ENCODE results near the gene NKD1.

NKD1 gene

GRCh38 chr16:50616386-50616785, 68.2 kb downstream of the NKD1 start:
- no peak for DNase-seq

- DNase-seq = no peak
Observed at GRCh38 chr16:50616883-50617645, 68.9 kb downstream of the NKD1 start.

GRCh38 chr16:50617646-50618184, 69.5 kb downstream of the NKD1 start:
- DNase-seq = no peak

GRCh38 chr16:50618238-50618918, 70.2 kb downstream of the NKD1 start:
- no peak for DNase-seq

- no peak for DNase-seq
Observed at GRCh38 chr16:50619702-50620491, 71.7 kb downstream of the NKD1 start.

GRCh38 chr16:50620646-50621451, 72.7 kb downstream of the NKD1 start:
- no peak for DNase-seq

GRCh38 chr16:50621452-50621792, 73.2 kb downstream of the NKD1 start:
- DNase-seq = no peak

- DNase-seq = no peak
Observed at GRCh38 chr16:50622029-50622428, 73.8 kb downstream of the NKD1 start.

- no peak for DNase-seq
Observed at GRCh38 chr16:50622643-50623369, 74.6 kb downstream of the NKD1 start.

- DNase-seq = no peak
Observed at GRCh38 chr16:50624449-50624970, 76.3 kb downstream of the NKD1 start.

- DNase-seq = no peak
Observed at GRCh38 chr16:50625374-50625773, 77.2 kb downstream of the NKD1 start.

GRCh38 chr16:50626868-50627267, 78.7 kb downstream of the NKD1 start:
- no peak for DNase-seq

- peak; percentile 5 for DNase-seq
Observed at GRCh38 chr16:50627419-50627818, 79.2 kb downstream of the NKD1 start.

GRCh38 chr16:50628156-50628802, 80.1 kb downstream of the NKD1 start:
- DNase-seq = no peak

GRCh38 chr16:50629334-50629733, 81.1 kb downstream of the NKD1 start:
- no peak for DNase-seq

GRCh38 chr16:50630394-50631020, 82.3 kb downstream of the NKD1 start:
- DNase-seq = no peak

GRCh38 chr16:50631249-50631984, 83.2 kb downstream of the NKD1 start:
- no peak for DNase-seq

- no peak for DNase-seq
Observed at GRCh38 chr16:50631985-50632576, 83.9 kb downstream of the NKD1 start.

Data from NCI-H1436 (cell line).